Cardiac muscle cell (in vitro differentiated cells and primary cell): ENCODE measurements around the gene SRSF2. TPM values are rescaled to one million over a fixed set of nuclear protein-coding genes. Genes with fewer than 3 reads are reported as not detected.

Experiments
- DNase-seq, 2 donors: peaks; one replicate each; pipeline versions ENCODE4 v3.0.0 to v3.0.0-alpha.2; 2010 to 2017; ENCODE audit warnings: low read depth in 1 of 2, low spot score in 1 of 2
- H3K27ac ChIP-seq: fragments of 200-600 bp; sonication (generic); 2 replicates; pipeline ENCODE4 v1.5.1; 2016
- H3K27me3 ChIP-seq: fragments of 200-600 bp; sonication (generic); 2 replicates; pipeline ENCODE4 v1.6.0; 2016; ENCODE audit warnings: control low read depth
- H3K36me3 ChIP-seq: fragments of 200-600 bp; sonication (generic); 2 replicates; pipeline ENCODE4 v1.5.1; 2016; ENCODE audit warnings: control low read depth
- H3K4me1 ChIP-seq: fragments of 200-600 bp; sonication (generic); 2 replicates; pipeline ENCODE4 v1.8.1; 2017; ENCODE audit warnings: low read depth, mild to moderate bottlenecking, mixed run types
- H3K4me3 ChIP-seq: fragments of 200-600 bp; sonication (generic); 2 replicates; pipeline ENCODE4 v1.5.1; 2016; ENCODE audit warnings: mild to moderate bottlenecking
- H3K9me3 ChIP-seq: fragments of 200-600 bp; sonication (generic); 2 replicates; pipeline ENCODE4 v1.5.1; 2017; ENCODE audit warnings: low read depth, mild to moderate bottlenecking, control low read depth
- CTCF ChIP-seq: IDR thresholded peaks from 2 replicates; pipeline ENCODE4 v1.5.1; 2012; ENCODE audit warnings: low read depth, mild to moderate bottlenecking, low read length
- polyA plus RNA-seq: library from polyadenylated mRNA; unstranded; fragments of >200 nt; fragmentation: Nextera tagmentation; extraction: Ambion mirVana; gene quantifications from 2 replicates; pipeline ENCODE4 v1.2.1, GENCODE V29; 2016
- total RNA-seq: library from RNA; depleted of rRNA; stranded (reverse); fragments of >200 nt; gene quantifications from 2 replicates; pipeline ENCODE4 v1.2.3, GENCODE V29; 2016

Gene SRSF2
- 398 and 520 TPM in 2 replicates for total RNA-seq
- polyA plus RNA-seq: 217 and 265 TPM in 2 replicates

- Histone ChIP-seq H3K4me1 (peaks cover 26% of the 10 kb centered on the region), H3K4me3 (peak within 1 kb of the TSS; percentile 90), H3K27me3 (no peaks in the 10 kb centered on the region), H3K27ac (peak within 1 kb of the TSS; percentile 95), H3K36me3 (peaks cover 38% of the 10 kb centered on the region), H3K9me3 (no peaks in the 10 kb centered on the region)
- DNase-seq: peak; percentile 98 to 99
- no peak for TF ChIP-seq CTCF
Measured at GRCh38 chr17:76737082-76737675, at the start of gene SRSF2. TSS of gene SRSF2 (minus strand) at chr17:76737331. CDS start at chr17:76737160, 171 bp downstream.

GRCh38 chr17:76784926-76785325 lies 47.8 kb upstream of the SRSF2 start:
- DNase-seq: no peak
- H3K4me3 ChIP-seq: no peak overlapping the region
- no peak for TF ChIP-seq CTCF
- H3K4me1 ChIP-seq: peaks cover 13% of the 10 kb centered on the region
- no peak overlapping the region for H3K27ac ChIP-seq
- no peaks in the 10 kb centered on the region for H3K27me3 ChIP-seq
- no peaks in the 10 kb centered on the region for H3K9me3 ChIP-seq
- H3K36me3 ChIP-seq: peaks cover 7% of the 10 kb centered on the region

GRCh38 chr17:76783146-76783545 lies 46.0 kb upstream of the SRSF2 start:
- Histone ChIP-seq H3K36me3 (peaks cover 12% of the 10 kb centered on the region), H3K27ac (no peak overlapping the region), H3K9me3 (no peaks in the 10 kb centered on the region), H3K4me3 (no peak overlapping the region), H3K27me3 (no peaks in the 10 kb centered on the region), H3K4me1 (peaks cover 5% of the 10 kb centered on the region)
- DNase-seq: no peak
- TF ChIP-seq CTCF: no peak

DNA sequence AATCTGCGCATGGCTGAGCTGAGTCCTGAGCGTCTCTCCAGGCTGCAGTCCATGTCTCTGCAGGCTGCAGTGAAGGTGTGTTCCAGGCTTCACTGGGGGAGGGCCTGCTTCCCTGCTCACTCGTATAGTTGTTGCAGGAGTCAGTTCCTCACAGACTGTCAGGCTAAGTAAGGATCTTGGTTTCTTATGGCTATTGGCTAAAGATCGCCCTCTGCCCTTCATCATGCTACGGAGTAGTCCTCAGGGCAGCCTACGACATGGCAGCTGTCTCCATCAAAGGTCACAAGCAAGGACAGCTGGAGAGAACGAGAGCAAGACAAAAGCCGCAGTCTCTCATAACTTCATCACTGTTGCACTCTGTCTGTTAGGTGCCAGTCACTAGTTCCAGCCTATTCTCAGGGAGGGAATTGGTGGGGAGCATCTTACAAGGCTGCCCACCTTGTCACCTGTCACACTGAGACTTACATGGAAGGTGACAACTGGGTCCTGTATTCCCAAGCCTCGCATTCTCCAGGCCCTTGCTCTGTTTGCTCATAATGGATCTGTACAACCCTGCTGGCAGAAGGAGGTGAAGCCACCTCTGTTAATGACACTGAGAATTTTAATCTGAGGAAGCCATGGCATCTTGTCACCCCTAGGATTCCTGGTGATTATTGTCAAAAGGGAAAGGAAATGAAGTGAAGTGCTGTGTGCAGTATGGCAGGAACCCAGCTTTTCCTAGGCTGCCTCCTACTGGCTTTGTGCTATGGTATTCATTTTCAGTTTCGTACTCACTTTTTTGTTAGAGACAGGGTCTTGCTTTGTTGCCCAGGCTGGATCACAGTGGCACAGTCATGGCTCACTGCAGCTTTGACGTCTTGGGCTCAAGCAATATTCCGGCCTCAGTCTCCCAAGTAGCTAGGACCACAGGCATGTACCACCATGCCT lies 44.2 kb upstream of the SRSF2 start:
- Histone ChIP-seq H3K4me1 (peaks cover 5% of the 10 kb centered on the region), H3K9me3 (no peaks in the 10 kb centered on the region), H3K4me3 (no peak overlapping the region), H3K27me3 (no peaks in the 10 kb centered on the region), H3K27ac (peak overlapping the region; percentile 62), H3K36me3 (peaks cover 17% of the 10 kb centered on the region)
- no peak for TF ChIP-seq CTCF
- peak in 1 of 2 donors; percentile 46 for DNase-seq

GRCh38 chr17:76775021-76775600 lies 38.0 kb upstream of the SRSF2 start:
- TF ChIP-seq CTCF: no peak
- Histone ChIP-seq H3K9me3 (no peaks in the 10 kb centered on the region), H3K27ac (peak overlapping the region; percentile 81), H3K4me1 (peaks cover 26% of the 10 kb centered on the region), H3K4me3 (no peak overlapping the region), H3K36me3 (peaks cover 36% of the 10 kb centered on the region), H3K27me3 (no peaks in the 10 kb centered on the region)
- no peak for DNase-seq
